ENCODE results near the gene SETX.

SETX gene

DNA sequence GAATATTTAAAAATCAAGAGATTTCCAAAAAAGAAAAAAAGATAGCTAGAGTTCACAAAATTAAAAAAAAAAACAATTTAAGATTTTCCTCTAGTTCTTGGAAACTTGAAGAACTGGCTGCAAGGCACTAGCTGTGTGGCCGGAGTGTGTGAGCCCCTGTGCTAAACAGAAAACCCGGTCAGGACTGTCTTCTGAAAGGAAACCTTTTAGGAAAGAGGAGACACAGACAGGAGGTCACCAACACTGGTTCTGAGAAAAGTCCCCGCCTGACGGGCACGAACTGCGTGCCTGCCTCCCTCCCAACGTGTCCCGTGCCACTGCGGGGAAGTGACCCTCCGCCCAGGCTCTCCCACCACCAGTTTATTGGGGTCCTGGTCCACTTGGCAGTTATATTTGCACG lies 36.7 kb upstream of the SETX start:
- DNase-seq (ENCODE audit: extremely low spot score) = no peak
- TF ChIP-seq ARNT (IDR thresholded peaks at IDR 0.05) (no peak), FOXK2 (IDR thresholded peaks at IDR 0.05) (no peak), BHLHE40 (IDR thresholded peaks at IDR 0.05; ENCODE audit: borderline replicate concordance) (no peak), FOXA1 (IDR thresholded peaks at IDR 0.05) (no peak), ELF4 (IDR thresholded peaks at IDR 0.05) (no peak), L3MBTL2 (conservative IDR thresholded peaks at IDR 0.05) (no peak)
- TF ChIP-seq, protein P1, sequence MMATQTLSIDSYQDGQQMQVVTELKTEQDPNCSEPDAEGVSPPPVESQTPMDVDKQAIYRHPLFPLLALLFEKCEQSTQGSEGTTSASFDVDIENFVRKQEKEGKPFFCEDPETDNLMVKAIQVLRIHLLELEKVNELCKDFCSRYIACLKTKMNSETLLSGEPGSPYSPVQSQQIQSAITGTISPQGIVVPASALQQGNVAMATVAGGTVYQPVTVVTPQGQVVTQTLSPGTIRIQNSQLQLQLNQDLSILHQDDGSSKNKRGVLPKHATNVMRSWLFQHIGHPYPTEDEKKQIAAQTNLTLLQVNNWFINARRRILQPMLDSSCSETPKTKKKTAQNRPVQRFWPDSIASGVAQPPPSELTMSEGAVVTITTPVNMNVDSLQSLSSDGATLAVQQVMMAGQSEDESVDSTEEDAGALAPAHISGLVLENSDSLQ (IDR thresholded peaks at IDR 0.05) = no peak
- POLR2A ChIA-PET = no interaction called here
- CTCF ChIA-PET = no interaction called here

DNA sequence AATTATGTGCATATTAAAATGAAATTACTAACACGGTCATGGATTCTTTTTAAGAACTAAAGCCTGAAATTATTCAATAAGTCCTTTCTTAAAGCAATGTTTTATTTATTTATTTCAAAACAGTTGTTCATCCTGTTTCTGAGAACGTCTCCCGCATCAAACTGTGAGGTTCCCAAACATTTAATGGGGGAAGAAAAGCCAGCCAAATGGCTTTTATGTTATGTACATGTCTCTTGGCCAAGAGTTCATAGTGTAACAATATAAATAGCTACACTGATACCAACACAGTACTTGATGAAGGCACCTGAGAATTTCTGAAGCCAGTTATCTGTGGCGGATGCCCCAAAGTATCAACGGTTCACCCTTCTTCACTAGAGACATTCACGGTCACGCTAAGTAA lies 36.2 kb upstream of the SETX start:
- ChIA-PET CTCF (no interaction called here), POLR2A (no interaction called here)
- no peak for TF ChIP-seq BHLHE40 (IDR thresholded peaks at IDR 0.05; ENCODE audit: borderline replicate concordance)
- no peak for TF ChIP-seq L3MBTL2 (conservative IDR thresholded peaks at IDR 0.05)
- no peak for TF ChIP-seq FOXM1 (IDR thresholded peaks at IDR 0.05; ENCODE audit: borderline replicate concordance)
- no peak for TF ChIP-seq ARNT (IDR thresholded peaks at IDR 0.05)
- no peak for TF ChIP-seq ZNF384 (IDR thresholded peaks at IDR 0.05)
- no peak for TF ChIP-seq ELF4 (IDR thresholded peaks at IDR 0.05)
- TF ChIP-seq, protein P1 (IDR thresholded peaks at IDR 0.05) = no peak
- no peak for TF ChIP-seq FOXA1 (IDR thresholded peaks at IDR 0.05)
- no peak for TF ChIP-seq SUZ12 (IDR thresholded peaks at IDR 0.05)
- TF ChIP-seq HDGF (IDR thresholded peaks at IDR 0.05; ENCODE audit: borderline replicate concordance) = no peak
- no peak for TF ChIP-seq FOXK2 (IDR thresholded peaks at IDR 0.05)
- TF ChIP-seq TARDBP (IDR thresholded peaks at IDR 0.05) = no peak
- TF ChIP-seq LEF1 (IDR thresholded peaks at IDR 0.05; ENCODE audit: borderline replicate concordance) = no peak
- TF ChIP-seq NFRKB (IDR thresholded peaks at IDR 0.05) = no peak
- DNase-seq (ENCODE audit: extremely low spot score) = no peak

- TF ChIP-seq FOXK2 (IDR thresholded peaks at IDR 0.05) (no peak), SP1 (IDR thresholded peaks at IDR 0.05) (no peak), ARNT (IDR thresholded peaks at IDR 0.05) (no peak), FOXM1 (IDR thresholded peaks at IDR 0.05; ENCODE audit: borderline replicate concordance) (no peak), ELF4 (IDR thresholded peaks at IDR 0.05) (no peak), NFRKB (IDR thresholded peaks at IDR 0.05) (no peak), ZNF384 (IDR thresholded peaks at IDR 0.05) (no peak), BHLHE40 (IDR thresholded peaks at IDR 0.05; ENCODE audit: borderline replicate concordance) (no peak), L3MBTL2 (conservative IDR thresholded peaks at IDR 0.05) (no peak), CTBP1 (IDR thresholded peaks at IDR 0.05; ENCODE audit: borderline replicate concordance) (no peak), HDGF (IDR thresholded peaks at IDR 0.05; ENCODE audit: borderline replicate concordance) (no peak), LEF1 (IDR thresholded peaks at IDR 0.05; ENCODE audit: borderline replicate concordance) (no peak), FOXA1 (IDR thresholded peaks at IDR 0.05) (no peak)
- ChIA-PET CTCF (no interaction called here), POLR2A (no interaction called here)
- DNase-seq (ENCODE audit: extremely low spot score) = no peak
Observed at GRCh38 chr9:132387133-132387532, 32.3 kb upstream of the SETX start.

DNA sequence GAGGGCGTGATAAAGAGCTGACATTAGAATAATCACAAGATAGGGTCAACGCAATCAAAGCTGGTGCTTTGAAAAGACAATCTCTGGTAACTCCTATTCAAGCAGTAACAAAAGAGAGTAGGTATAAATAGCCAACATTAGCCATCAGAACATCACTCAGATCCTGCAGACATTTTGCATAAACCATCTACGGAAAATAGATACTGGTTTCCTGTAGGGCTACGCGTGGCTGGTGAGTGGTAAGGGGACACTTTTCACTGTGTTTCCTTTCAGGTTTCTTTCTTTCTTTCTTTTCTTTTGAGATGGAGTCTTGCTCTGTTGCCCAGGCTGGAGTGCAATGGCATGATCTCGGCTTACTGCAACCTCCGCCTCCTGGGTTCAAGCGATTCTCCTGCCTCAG lies 29.6 kb upstream of the SETX start:
- TF ChIP-seq NFRKB (IDR thresholded peaks at IDR 0.05) = no peak
- TF ChIP-seq ARNT (IDR thresholded peaks at IDR 0.05) = no peak
- TF ChIP-seq FOXK2 (IDR thresholded peaks at IDR 0.05) = no peak
- no peak for TF ChIP-seq SUZ12 (IDR thresholded peaks at IDR 0.05)
- TF ChIP-seq TARDBP (IDR thresholded peaks at IDR 0.05) = no peak
- no peak for TF ChIP-seq BHLHE40 (IDR thresholded peaks at IDR 0.05; ENCODE audit: borderline replicate concordance)
- no peak for TF ChIP-seq HDGF (IDR thresholded peaks at IDR 0.05; ENCODE audit: borderline replicate concordance)
- TF ChIP-seq L3MBTL2 (conservative IDR thresholded peaks at IDR 0.05) = no peak
- TF ChIP-seq LEF1 (IDR thresholded peaks at IDR 0.05; ENCODE audit: borderline replicate concordance) = no peak
- TF ChIP-seq CTBP1 (IDR thresholded peaks at IDR 0.05; ENCODE audit: borderline replicate concordance) = no peak
- no peak for TF ChIP-seq SP1 (IDR thresholded peaks at IDR 0.05)
- no peak for TF ChIP-seq ZNF384 (IDR thresholded peaks at IDR 0.05)
- no peak for TF ChIP-seq FOXA1 (IDR thresholded peaks at IDR 0.05)
- TF ChIP-seq ELF4 (IDR thresholded peaks at IDR 0.05) = no peak
- TF ChIP-seq FOXM1 (IDR thresholded peaks at IDR 0.05; ENCODE audit: borderline replicate concordance) = no peak
- TF ChIP-seq, protein P1 (IDR thresholded peaks at IDR 0.05) = no peak
- ChIA-PET POLR2A (no interaction called here), CTCF (no interaction called here)
- DNase-seq (ENCODE audit: extremely low spot score) = no peak

GRCh38 chr9:132383462-132383883 lies 28.7 kb upstream of the SETX start:
- ChIA-PET POLR2A (no interaction called here), CTCF (no interaction called here)
- TF ChIP-seq SUZ12 (IDR thresholded peaks at IDR 0.05) = no peak
- no peak for TF ChIP-seq BHLHE40 (IDR thresholded peaks at IDR 0.05; ENCODE audit: borderline replicate concordance)
- no peak for TF ChIP-seq LEF1 (IDR thresholded peaks at IDR 0.05; ENCODE audit: borderline replicate concordance)
- TF ChIP-seq CTBP1 (IDR thresholded peaks at IDR 0.05; ENCODE audit: borderline replicate concordance) = no peak
- no peak for TF ChIP-seq HDGF (IDR thresholded peaks at IDR 0.05; ENCODE audit: borderline replicate concordance)
- TF ChIP-seq L3MBTL2 (conservative IDR thresholded peaks at IDR 0.05) = no peak
- no peak for TF ChIP-seq FOXM1 (IDR thresholded peaks at IDR 0.05; ENCODE audit: borderline replicate concordance)
- no peak for TF ChIP-seq FOXA1 (IDR thresholded peaks at IDR 0.05)
- no peak for TF ChIP-seq SP1 (IDR thresholded peaks at IDR 0.05)
- TF ChIP-seq ZNF384 (IDR thresholded peaks at IDR 0.05) = no peak
- TF ChIP-seq, protein P1 (IDR thresholded peaks at IDR 0.05) = no peak
- DNase-seq (ENCODE audit: extremely low spot score) = no peak
